Right renal pelvis (tissue), 4 donors: Measurements from ENCODE around the gene UGT2A1. TPM values are rescaled to one million over a fixed set of nuclear protein-coding genes. Genes with fewer than 3 reads are reported as not detected.
"Not testable (repeated sequence)": the region's sequence is repeated elsewhere in the genome, so short reads cannot be mapped to it uniquely, and the experiment has no call there.

Source experiments
- DNase-seq, 4 donors: peaks; one replicate each; pipeline ENCODE4 v3.0.0-alpha.2; 2013; ENCODE audit warnings: low read depth in 4 of 4, low spot score in 3 of 4, missing footprints in 1 of 4
- polyA plus RNA-seq, 4 donors: library from polyadenylated mRNA; unstranded; fragments of 120-200 nt; gene quantifications; one replicate each; pipeline ENCODE4 v1.2.1, GENCODE V29; 2013; ENCODE audit not compliant: insufficient read length in 4 of 4

UGT2A1 gene
- 10 to 100 TPM in 1 of 4 donors, 1 to 10 TPM in 2, under 1 TPM in 1; 0.23 to 68.6 (median 2.2) TPM for polyA plus RNA-seq

GRCh38 chr4:69653147-69653546 lies at the start of gene UGT2A1:
UGT2A1 (minus strand) TSS chr4:69653247; CDS start chr4:69647644, 5,603 bp downstream.
- no peak for DNase-seq

DNA sequence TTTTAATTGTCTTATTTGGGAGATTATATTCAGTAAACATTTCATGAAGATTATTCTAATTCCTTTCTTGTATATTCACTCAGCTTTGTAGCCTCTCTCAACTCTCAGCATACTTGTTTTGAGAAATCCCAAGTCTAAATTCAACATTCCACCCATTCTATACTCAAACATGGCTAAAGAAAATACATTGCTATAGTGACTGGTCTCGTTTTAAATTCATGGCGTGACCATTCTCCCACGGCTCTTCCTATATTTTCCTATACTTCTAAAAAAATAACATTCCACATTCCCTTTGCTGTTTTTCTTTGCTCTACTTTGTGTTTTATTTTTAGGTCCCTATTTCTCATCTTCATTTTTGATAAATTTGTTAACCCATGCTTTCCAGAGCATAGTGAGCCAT lies 49.2 kb upstream of the UGT2A1 start:
- no peak for DNase-seq

DNA sequence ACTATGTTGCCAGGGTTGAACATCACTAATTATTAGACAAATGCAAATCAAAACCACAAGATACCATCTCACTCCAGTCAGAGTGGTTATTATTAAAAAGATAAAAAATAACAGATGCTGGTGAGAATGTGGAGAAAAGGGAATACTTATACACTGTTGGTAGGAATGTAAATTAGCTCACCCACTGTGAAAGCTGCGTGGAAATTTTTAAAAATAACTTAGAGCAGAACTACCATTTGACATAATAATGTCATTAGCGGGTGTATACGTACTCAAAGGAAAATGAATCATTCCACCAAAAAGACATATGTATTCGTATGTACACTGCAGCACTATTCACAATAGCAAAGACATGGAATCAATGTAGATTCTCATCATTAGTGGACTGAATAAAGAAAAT lies 48.6 kb upstream of the UGT2A1 start:
- no peak for DNase-seq

DNA sequence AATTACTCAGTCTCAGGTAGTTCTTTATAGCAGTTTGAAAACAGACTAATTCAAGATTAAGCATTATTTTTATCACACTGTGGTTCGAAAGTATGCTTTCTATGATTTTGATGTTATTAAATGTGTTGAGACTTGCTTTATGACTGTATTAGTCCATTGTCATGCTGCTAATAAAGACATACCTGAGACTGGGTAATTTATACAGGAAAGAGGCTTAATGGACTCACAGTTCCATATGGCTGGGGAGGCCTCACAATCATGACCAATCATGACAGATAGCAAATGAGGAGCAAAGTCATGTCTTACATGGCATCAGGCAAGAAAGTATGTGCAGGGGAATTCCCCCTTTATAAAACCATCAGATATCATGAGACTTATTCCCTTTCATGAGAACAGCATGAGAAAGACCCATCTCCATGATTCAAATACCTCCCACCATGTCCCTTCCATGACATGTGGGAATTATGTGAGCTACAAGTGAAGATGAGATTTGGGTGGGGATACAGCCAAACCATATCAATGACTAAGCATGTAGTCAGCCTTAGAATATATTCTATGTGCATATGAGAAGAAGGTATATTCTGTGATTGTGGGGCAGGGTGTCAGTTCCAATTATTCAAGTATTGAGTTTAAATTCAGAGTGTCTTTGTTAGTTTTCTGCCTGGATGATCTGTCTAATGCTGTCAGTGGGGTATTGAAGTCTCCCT lies 44.6 kb upstream of the UGT2A1 start:
- no peak for DNase-seq

DNA sequence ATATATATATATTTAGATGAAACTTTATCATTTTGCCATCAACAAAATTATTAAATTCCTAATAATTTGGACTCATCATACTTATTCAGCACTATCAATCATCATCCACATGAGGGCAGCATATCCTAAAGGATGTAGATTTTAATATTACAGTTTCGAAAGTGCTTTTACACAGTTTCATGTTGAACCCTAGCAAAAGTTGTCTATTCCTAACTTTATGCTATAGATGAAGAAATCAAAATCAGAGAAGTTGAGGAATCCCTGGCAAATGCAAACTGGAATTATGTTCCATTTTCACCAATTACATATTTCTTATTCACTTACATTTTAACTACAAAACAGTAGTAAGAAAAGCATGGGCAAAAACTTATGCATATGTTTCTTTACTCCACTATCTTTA lies 36.6 kb upstream of the UGT2A1 start:
- peak; percentile 7 to 34 (median 20) for DNase-seq

- no peak for DNase-seq
Measured at GRCh38 chr4:69684804-69685203, 31.8 kb upstream of the UGT2A1 start.

- no peak for DNase-seq
Measured at GRCh38 chr4:69668680-69669079, 15.6 kb upstream of the UGT2A1 start.

GRCh38 chr4:69664009-69664408 lies 11.0 kb upstream of the UGT2A1 start:
- DNase-seq: not testable (repeated sequence)

- DNase-seq: not testable (repeated sequence)
Measured at GRCh38 chr4:69661130-69661803, 8.2 kb upstream of the UGT2A1 start.

DNA sequence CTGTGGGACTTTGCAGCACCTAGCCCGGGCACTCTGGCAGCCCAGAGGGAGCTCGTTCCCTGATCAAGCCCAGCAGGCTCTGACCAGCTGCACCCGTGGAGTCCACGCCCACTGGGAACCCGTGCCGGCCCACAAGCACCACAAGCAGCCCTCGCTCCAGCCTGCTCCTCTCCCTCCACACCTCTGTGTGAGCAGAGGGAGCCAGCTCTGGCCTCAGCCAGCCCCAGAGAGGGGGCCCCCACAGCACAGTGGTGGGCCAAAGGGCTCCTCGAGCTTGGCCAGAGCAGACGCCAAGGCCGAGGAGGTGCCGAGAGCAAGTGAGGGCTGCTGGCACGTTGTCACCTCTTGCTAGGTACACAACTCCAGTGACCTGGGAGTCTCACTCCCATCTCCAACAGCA lies 5.1 kb upstream of the UGT2A1 start:
- DNase-seq: no peak

GRCh38 chr4:69656653-69657158 lies 3.7 kb upstream of the UGT2A1 start:
- DNase-seq: no peak

- no peak for DNase-seq
Measured at GRCh38 chr4:69650872-69651271, 2.2 kb downstream of the UGT2A1 start.

GRCh38 chr4:69649629-69650028 lies 3.4 kb downstream of the UGT2A1 start:
- no peak for DNase-seq

- no peak for DNase-seq
Measured at GRCh38 chr4:69649207-69649606, 3.8 kb downstream of the UGT2A1 start.

DNA sequence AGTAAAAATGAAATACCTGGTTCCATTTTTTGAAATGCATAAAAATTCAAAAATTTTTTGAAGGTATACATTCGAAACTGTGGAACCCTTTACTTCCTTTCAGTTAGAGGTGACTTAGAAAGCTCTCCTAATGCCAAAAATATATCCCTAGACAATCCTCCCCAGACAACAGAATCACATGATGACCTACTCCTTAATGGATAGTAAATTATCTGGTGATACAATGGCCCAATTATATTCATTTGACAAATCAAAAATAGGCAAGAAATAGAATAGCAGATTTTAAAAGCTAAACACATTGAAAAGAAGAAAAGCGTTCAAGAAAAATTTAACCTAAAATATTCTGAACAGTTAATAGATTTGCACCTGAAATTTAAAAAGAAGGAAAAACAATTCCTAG lies 10.1 kb downstream of the UGT2A1 start:
- DNase-seq: no peak

GRCh38 chr4:69640289-69640688 lies 12.8 kb downstream of the UGT2A1 start:
- DNase-seq: no peak

DNA sequence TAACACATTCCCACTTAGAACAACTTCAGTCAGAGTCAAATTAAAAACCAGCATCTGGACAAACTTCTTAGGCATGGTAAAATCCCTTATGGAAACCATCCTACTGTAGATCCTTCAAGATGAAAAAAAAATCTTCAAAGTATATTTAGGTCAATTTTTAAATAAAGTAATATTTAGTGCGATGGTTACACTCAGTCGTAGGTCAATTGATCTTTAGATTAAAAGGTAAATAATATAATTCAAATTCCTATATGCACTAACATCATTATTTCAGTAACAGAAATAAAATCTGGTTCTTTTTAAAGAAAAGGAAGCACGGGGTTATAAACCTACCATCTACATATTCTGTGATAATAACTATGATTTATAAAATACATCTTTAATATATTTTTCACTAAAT lies 13.5 kb downstream of the UGT2A1 start, which contains the start of gene UGT2A2:
Gene UGT2A2, minus strand, starts transcription at position 101 of the 400 bp plus-strand sequence. Its CDS starts 2 bp downstream, at position 99.
- no peak for DNase-seq

DNA sequence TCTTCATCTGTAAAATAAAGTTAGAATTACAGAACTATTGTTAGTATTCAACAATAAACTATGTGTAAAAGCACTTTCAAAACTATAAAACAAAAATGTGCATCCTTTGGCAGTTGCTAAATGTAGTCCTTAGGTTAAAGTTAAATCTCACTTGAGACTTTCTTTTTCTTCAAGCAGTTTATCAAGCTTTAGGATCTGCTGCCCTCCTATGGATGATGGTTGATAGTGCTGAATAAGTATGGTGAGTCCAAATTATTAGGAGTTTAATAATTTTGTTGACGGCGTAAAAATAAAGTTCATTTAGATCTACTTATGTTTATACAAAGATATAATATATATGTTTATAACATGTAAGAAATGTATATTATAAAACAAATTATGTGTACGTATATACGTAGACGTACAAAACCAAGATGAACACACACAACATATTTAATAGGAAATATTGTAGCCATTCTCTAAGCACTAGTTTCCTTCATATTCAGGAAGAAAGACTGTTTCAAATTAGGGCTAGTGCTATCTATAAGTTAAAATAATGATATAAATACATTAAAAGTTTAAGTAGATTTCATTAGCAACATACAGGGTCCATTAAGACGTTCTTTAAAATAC lies 35.9 kb downstream of the UGT2A1 start:
- DNase-seq: peak; percentile 1 to 22 (median 14)

- DNase-seq: no peak
Measured at GRCh38 chr4:69610484-69610883, 42.6 kb downstream of the UGT2A1 start.

- no peak for DNase-seq
Measured at GRCh38 chr4:69601065-69601464, 52.0 kb downstream of the UGT2A1 start.

- DNase-seq: no peak
Measured at GRCh38 chr4:69600013-69600412, 53.0 kb downstream of the UGT2A1 start.
